ENCODE data around the gene CCRL2.

DNA sequence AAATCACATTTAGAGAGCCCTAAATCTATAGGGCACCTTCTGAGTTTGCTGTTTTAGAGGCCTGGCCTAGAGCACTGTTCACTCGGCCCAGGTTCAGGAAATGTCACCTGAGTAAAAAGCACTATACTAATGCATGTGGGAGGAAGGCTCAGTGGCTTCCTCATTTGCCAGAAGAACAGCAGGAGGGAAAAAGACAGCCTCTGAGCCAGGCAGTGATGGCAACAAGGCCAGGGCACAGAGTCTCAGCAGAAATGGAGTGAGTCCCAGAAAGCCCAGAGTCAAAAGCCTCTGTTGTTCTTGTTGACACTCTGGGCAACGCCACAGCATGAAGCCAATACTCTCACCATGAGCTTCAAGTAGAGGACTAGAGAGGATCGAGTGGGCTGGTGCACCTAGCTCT lies 31.8 kb downstream of the CCRL2 start:
- TF ChIP-seq MAFF (IDR thresholded peaks at IDR 0.05; ENCODE audit: low read length), result no peak
- no peak for TF ChIP-seq ZNF311 (CRISPR knock-in tag; IDR thresholded peaks at IDR 0.05)
- no peak for TF ChIP-seq ZNF3 (CRISPR knock-in tag; IDR thresholded peaks at IDR 0.05)
- no peak for TF ChIP-seq TOE1 (IDR thresholded peaks at IDR 0.05; ENCODE audit: borderline replicate concordance)
- TF ChIP-seq TOE1 (CRISPR knock-in tag; IDR thresholded peaks at IDR 0.05; ENCODE audit: borderline replicate concordance, low read depth), result no peak
- TF ChIP-seq SRSF9 (IDR thresholded peaks at IDR 0.05; ENCODE audit: borderline replicate concordance, low read depth, low read length), result no peak
- TF ChIP-seq, protein P1, sequence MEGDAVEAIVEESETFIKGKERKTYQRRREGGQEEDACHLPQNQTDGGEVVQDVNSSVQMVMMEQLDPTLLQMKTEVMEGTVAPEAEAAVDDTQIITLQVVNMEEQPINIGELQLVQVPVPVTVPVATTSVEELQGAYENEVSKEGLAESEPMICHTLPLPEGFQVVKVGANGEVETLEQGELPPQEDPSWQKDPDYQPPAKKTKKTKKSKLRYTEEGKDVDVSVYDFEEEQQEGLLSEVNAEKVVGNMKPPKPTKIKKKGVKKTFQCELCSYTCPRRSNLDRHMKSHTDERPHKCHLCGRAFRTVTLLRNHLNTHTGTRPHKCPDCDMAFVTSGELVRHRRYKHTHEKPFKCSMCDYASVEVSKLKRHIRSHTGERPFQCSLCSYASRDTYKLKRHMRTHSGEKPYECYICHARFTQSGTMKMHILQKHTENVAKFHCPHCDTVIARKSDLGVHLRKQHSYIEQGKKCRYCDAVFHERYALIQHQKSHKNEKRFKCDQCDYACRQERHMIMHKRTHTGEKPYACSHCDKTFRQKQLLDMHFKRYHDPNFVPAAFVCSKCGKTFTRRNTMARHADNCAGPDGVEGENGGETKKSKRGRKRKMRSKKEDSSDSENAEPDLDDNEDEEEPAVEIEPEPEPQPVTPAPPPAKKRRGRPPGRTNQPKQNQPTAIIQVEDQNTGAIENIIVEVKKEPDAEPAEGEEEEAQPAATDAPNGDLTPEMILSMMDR (IDR thresholded peaks at IDR 0.05 in 2 of 3, conservative IDR thresholded peaks at IDR 0.05 in 1 of 3; ENCODE audit: insufficient read depth in 2 of 3, low read depth in 1 of 3, low read length in 3 of 3), result no peak
